C4-2B (cell line): ENCODE results near the gene TXNIP.

Experiments used
- ZFX ChIP-seq: fragments of 450-650 bp; IDR thresholded peaks from 2 replicates; pipeline ENCODE4 v1.6.1; 2017
- TF ChIP-seq, protein P1 (sequence below): fragments of 450-650 bp; conservative IDR thresholded peaks from 2 replicates; pipeline ENCODE4 v1.5.1; 2017; ENCODE audit warnings: mild to moderate bottlenecking

DNA sequence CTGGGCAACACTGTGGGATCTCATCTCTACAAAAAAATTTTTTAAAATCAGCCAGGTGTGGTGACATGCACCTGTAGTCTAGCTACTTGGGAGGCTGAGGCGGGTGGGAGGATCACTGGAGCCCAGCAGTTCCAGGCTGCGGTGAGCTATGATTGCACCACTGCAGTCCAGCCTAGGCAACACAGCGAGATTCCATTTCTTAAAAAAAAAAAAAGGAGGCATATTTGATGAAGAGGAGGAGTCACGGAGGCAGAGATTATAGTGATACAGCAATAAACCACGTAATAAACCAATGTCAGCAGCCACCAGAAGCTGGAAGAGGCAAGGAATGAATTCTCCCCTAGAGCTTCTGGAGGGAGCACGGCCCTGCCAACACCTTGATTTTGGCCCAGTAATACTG, 42.5 kb downstream of the TXNIP start:
- TF ChIP-seq, protein P1, sequence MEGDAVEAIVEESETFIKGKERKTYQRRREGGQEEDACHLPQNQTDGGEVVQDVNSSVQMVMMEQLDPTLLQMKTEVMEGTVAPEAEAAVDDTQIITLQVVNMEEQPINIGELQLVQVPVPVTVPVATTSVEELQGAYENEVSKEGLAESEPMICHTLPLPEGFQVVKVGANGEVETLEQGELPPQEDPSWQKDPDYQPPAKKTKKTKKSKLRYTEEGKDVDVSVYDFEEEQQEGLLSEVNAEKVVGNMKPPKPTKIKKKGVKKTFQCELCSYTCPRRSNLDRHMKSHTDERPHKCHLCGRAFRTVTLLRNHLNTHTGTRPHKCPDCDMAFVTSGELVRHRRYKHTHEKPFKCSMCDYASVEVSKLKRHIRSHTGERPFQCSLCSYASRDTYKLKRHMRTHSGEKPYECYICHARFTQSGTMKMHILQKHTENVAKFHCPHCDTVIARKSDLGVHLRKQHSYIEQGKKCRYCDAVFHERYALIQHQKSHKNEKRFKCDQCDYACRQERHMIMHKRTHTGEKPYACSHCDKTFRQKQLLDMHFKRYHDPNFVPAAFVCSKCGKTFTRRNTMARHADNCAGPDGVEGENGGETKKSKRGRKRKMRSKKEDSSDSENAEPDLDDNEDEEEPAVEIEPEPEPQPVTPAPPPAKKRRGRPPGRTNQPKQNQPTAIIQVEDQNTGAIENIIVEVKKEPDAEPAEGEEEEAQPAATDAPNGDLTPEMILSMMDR, result no peak
- no peak for TF ChIP-seq ZFX
